Head of caudate nucleus (tissue), 42 donors: Measurements from ENCODE around the gene NCAN.

Source experiments
- DNase-seq, 42 donors: peaks; one replicate each; pipeline versions ENCODE4 v3.0.0 to v3.0.0-alpha.2; 2020 to 2021; ENCODE audit warnings: mixed read lengths in 7 of 42
- intact Hi-C: fragments of 100-400 bp; cut with DNase I; formaldehyde crosslinking; loops from one replicate; pipeline ENCODE4 v1.15.0; 2022

Gene NCAN

GRCh38 chr19:19271828-19272599 is 60.3 kb downstream of the NCAN start:
- no peak for DNase-seq
- intact Hi-C loops = no loop called here

DNA sequence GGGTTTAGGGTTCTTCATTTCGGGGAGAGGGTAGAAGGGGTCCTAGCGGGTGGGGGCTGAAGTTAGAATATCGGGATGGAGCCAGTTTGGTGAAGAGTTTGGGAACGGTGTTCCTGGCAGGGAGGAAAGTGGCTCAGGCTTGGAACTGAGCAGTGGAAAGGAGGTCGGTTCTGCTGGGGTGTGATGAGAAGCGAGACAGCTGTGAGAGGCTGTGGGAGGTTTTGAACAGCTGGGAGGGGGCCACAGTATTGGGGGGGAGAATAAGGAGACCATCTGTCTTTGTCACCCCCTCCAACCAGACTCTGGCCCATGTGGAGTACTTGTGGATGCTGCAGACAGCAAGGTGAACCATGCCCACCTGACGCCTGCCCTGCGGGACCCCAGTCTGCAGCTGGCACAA is 62.4 kb downstream of the NCAN start:
- DNase-seq = no peak
- intact Hi-C loops = no loop called here

DNA sequence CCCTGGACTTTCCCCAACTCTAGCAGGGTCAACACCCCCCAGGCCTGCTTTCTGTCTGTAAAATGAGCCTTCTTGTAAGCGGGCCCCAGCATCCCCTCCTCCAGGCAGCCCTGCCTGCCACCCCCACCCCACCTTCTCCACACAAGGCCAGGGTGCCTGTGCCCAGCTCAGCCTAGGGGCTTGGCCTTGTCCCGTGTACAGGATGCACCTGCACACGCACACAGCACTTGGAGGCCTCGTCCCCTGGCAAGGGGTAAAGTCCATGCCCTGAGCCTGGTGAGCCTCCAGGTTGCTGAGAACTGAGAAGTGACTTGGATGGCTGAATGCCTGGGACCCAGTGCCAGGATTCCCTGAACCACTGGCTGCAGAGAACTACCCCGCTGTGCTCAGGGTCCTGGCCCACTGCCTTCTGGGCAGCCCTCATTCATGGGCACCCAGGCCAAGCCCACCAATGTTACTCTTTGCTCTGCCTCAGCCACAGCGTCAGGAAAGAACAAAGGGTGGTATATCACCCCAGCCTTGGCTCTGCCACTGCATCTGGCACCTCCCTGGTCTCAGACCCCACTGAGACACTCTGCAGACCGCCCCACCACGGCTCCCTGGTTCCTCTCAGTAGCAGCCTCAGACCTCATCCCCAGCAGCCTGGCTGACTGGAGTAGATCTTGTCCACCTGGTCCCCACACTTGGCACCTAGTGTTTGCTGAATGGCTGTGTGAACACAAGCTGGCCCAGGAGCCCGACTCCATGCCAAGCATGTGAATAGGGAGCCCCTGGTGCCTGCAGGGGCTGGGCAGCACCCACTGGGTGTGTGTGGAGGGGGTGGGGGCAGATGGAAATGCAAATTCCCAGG is 63.2 kb downstream of the NCAN start:
- DNase-seq = no peak
- intact Hi-C loops = no loop called here

GRCh38 chr19:19276386-19276785 is 64.6 kb downstream of the NCAN start:
- no peak for DNase-seq
- intact Hi-C loops = no loop called here

GRCh38 chr19:19276851-19277250 is 65.1 kb downstream of the NCAN start:
- no peak for DNase-seq
- intact Hi-C loops = no loop called here

GRCh38 chr19:19278315-19278714 is 66.6 kb downstream of the NCAN start:
- intact Hi-C loops = no loop called here
- DNase-seq = no peak

DNA sequence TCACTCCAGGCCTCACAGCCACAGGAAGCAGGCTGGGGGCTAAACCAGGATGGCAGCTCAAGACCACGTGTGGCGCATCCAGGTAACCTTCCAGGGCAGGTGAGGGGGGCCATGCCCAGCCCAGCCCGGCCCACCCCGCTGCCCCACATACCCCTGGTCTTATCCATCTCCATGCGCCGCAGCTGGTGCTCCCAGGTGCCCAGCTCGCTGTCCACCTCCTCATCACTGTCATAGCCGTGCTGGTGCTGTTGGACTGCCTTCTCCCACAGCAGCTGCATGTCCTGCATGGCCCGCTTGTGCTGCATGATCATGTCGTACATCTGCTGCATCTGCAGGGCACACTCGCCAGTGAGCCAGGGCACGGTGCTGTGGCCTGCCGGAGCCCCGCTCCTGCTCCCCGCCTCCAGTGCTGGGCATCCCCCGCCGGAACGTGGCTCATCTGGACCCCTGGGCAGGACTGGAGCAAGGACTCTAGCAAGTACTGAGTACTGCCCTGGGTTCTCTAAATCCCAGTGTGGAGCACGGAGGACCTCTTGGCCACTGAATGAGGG is 67.4 kb downstream of the NCAN start:
- no peak for DNase-seq
- intact Hi-C loops = no loop called here

GRCh38 chr19:19279853-19280252 is 68.1 kb downstream of the NCAN start:
- intact Hi-C loops = no loop called here
- no peak for DNase-seq

- DNase-seq = peak in 41 of 42 donors; percentile 32 to 94 (median 66)
- intact Hi-C loops = no loop called here
These were observed 68.8 kb downstream of the NCAN start for GRCh38 chr19:19280561-19280960.

- intact Hi-C loops = no loop called here
- DNase-seq = no peak
These were observed 73.9 kb downstream of the NCAN start for GRCh38 chr19:19285686-19286085.

- intact Hi-C loops = no loop called here
- DNase-seq = no peak
These were observed 80.8 kb downstream of the NCAN start for GRCh38 chr19:19292607-19293006.

- intact Hi-C loops = no loop called here
- DNase-seq = no peak
These were observed 83.2 kb downstream of the NCAN start for GRCh38 chr19:19294914-19295313.

DNA sequence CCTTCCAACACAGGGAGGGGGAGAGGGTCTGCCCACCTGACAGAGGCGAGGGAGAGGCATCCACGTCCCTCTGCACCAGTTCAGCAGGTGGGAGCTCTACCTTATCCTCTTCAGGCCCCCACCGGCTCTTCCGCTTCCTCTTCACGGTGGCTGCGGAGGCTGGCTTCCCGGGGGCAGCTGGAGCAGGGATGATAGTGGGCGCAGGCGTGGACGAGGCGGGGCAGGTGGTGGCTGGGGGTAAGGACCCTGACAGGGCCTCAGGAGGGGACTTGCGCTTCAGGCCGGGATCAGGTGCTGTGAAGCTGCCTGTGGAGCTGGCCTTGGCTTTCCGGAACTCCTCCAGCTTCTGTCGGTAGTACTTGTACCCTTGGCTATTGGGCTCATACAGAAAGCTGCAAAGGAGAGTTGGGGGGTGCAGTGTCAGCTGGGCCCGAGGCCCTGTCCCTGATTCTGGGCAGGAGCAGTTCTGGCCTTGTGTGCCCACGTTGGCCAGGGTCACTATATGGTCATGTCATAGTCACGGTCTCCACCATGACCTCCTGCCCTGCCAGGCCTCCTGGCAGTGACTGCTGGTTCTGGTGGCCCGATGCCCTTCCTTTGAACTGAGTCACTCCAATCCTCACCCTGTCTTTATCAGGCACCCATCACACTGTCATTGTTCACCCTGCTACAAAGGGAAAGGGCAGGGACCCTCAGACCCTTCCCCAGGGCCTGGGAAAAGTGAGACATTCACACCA is 85.4 kb downstream of the NCAN start:
- no peak for DNase-seq

DNA sequence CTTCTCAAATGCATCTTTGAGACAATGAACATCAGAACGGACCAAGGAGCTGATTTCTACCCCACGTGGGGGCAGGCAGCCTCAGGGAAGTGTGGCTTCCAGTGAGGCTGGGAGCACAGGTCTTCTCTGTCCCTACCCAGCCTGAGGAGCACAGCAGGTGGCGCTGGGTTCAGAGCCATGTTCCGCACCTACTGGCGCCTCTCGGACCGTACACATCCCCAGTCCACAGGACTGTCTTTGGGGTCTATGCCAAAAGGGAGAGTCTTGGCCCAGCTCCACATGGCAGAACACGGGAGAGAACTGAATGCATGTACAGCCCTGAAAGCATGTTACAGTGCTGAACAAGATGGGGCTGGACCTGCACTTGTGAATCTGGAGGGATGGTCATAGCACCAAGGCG is 86.0 kb downstream of the NCAN start:
- intact Hi-C loops = no loop called here
- no peak for DNase-seq

More for the DNA sequence above, 85.4 kb downstream of the NCAN start:
- intact Hi-C loops = no loop called here

DNA sequence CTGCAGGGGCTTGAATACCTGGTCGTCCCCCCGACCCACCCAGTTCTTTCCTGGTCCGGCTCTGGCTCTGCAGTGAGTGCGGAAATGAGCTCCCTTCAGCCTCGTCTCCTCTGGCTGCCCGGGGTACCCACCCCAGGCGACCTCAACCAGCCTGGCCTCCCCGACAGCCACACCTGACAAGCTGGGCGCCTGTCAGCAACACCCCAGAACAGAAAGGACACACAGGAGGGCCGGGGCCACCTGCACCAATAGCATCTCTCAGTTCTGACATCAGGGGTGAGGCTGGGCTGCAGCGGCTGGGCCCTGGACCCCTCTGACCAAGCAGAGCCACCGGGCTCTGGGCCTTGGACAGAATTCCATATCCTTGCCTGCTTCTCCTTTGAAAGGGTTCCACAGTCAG is 88.9 kb downstream of the NCAN start:
- DNase-seq = no peak
- intact Hi-C loops = no loop called here
